GM12878 (cell line): ENCODE measurements around the gene KRTAP10-11. TPM values are rescaled to one million over a fixed set of nuclear protein-coding genes. Genes with fewer than 3 reads are reported as not detected.

Experiments used
- ATAC-seq: fragments of 200-7000 bp; cut with Tn5 transposase; 3 replicates; pipeline ENCODE4 v1.9.1; 2020; ENCODE audit warnings: mild to moderate bottlenecking, moderate library complexity
- BruUV-seq: library from RNA; stranded (reverse); fragments of 400-500 nt; replicated peaks from 2 replicates; lab custom pipeline; 2021; lab: Mats Ljungman, UMichigan
- CTCF ChIA-PET: fragments of 300-600 bp; sonication (Branson Sonifier 250); formaldehyde crosslinking; extraction: SDS; loops from one replicate; lab custom pipeline; 2021; ENCODE audit warnings: inconsistent platforms; lab: Yijun Ruan, JAX
- POLR2A ChIA-PET: fragments of 350-600 bp; formaldehyde crosslinking; extraction: SDS; loops from one replicate; lab custom pipeline; 2021; ENCODE audit warnings: inconsistent platforms; lab: Charles Lee
- RAD21 ChIA-PET: fragments of 300-600 bp; sonication (Branson Sonifier 250); formaldehyde crosslinking; loops from one replicate; lab custom pipeline; 2023; ENCODE audit warnings: antibody characterized with exemption; ENCODE audit not compliant: unreplicated experiment; lab: Charles Lee
- SMC1A ChIA-PET: fragments of 300-600 bp; sonication (Branson Sonifier 250); formaldehyde crosslinking; loops from one replicate; lab custom pipeline; 2023; ENCODE audit not compliant: unreplicated experiment, uncharacterized antibody; lab: Charles Lee
- DNase-seq: peaks from one replicate; pipeline ENCODE4 v3.0.0-alpha.2; 2011; ENCODE audit warnings: low read depth, low spot score
- FAIRE-seq: peaks from 3 replicates; lab custom pipeline; 2011; peaks lifted over from hg19 to GRCh38; lab: Jason Lieb, UNC
- H2AFZ ChIP-seq: 2 replicates; pipeline ENCODE4 v1.6.0; 2011; ENCODE audit warnings: low read depth, low read length, control low read depth; ENCODE audit not compliant: control insufficient read depth
- H3K27ac ChIP-seq: 2 replicates; pipeline ENCODE4 v1.5.1; 2011; ENCODE audit warnings: control low read depth; ENCODE audit not compliant: control insufficient read depth, insufficient read depth
- H3K27me3 ChIP-seq, 2 experiments: replicated peaks in 1 of 2; 2 replicates each; pipeline versions ENCODE4 v1.6.0 to v1.6.1; 2011; ENCODE audit warnings: low read length in 1 of 2; ENCODE audit not compliant: control insufficient read depth in 2 of 2, insufficient read depth in 2 of 2
- H3K36me3 ChIP-seq, 2 experiments: 2 replicates each; pipeline ENCODE4 v1.5.1; 2011; ENCODE audit warnings: low read length in 1 of 2; ENCODE audit not compliant: control insufficient read depth in 2 of 2, insufficient read depth in 2 of 2
- H3K4me1 ChIP-seq: 2 replicates; pipeline ENCODE4 v1.6.1; 2011; ENCODE audit warnings: mild to moderate bottlenecking, low read length, moderate library complexity, mixed read lengths; ENCODE audit not compliant: control insufficient read depth, insufficient read depth
- H3K4me2 ChIP-seq: 2 replicates; pipeline ENCODE4 v1.6.0; 2011; ENCODE audit warnings: control low read depth; ENCODE audit not compliant: control insufficient read depth, insufficient read depth
- H3K4me3 ChIP-seq: fragments of 200-600 bp; sonication (generic); 2 replicates; pipeline ENCODE4 v1.5.1; 2016
- H3K79me2 ChIP-seq: 2 replicates; pipeline ENCODE4 v1.6.0; 2011; ENCODE audit warnings: low read length; ENCODE audit not compliant: control insufficient read depth, insufficient read depth
- H3K9ac ChIP-seq: 2 replicates; pipeline ENCODE4 v1.8.0; 2011; ENCODE audit warnings: low read length, control low read depth, mixed read lengths; ENCODE audit not compliant: control insufficient read depth, insufficient read depth
- H3K9me3 ChIP-seq: replicated peaks from 3 replicates; pipeline ENCODE4 v1.5.1; 2011; ENCODE audit warnings: mild to moderate bottlenecking, low read length; ENCODE audit not compliant: control insufficient read depth, insufficient read depth
- H4K20me1 ChIP-seq: 2 replicates; pipeline ENCODE4 v1.6.0; 2011; ENCODE audit not compliant: control insufficient read depth, insufficient read depth
- FOS ChIP-seq: IDR thresholded peaks from 3 replicates; pipeline ENCODE4 v1.6.1; 2011; ENCODE audit warnings: borderline replicate concordance; ENCODE audit not compliant: insufficient read length; ENCODE audit errors: extremely low read depth
- IKZF1 ChIP-seq: fragments of 450-650 bp; conservative IDR thresholded peaks from 2 replicates; pipeline ENCODE4 v1.6.1; 2017; ENCODE audit warnings: antibody characterized with exemption, mild to moderate bottlenecking
- IRF4 ChIP-seq: IDR thresholded peaks from 2 replicates; pipeline ENCODE4 v1.6.1; 2011; ENCODE audit warnings: low read depth, low read length
- PBX3 ChIP-seq: IDR thresholded peaks from 2 replicates; pipeline ENCODE4 v1.6.1; 2011; ENCODE audit warnings: mild to moderate bottlenecking, low read depth, low read length, moderate library complexity; ENCODE audit not compliant: insufficient replicate concordance
- RAD21 ChIP-seq: IDR thresholded peaks from 2 replicates; pipeline ENCODE4 v1.6.1; 2011; ENCODE audit warnings: mild to moderate bottlenecking, low read depth, low read length, moderate library complexity; ENCODE audit not compliant: insufficient read depth
- RAD51 ChIP-seq: fragments of 450-650 bp; IDR thresholded peaks from 2 replicates; pipeline ENCODE4 v1.6.1; 2016; ENCODE audit warnings: moderate library complexity, mild to moderate bottlenecking, inconsistent platforms
- SMAD1 ChIP-seq: fragments of 450-650 bp; IDR thresholded peaks from 2 replicates; pipeline ENCODE4 v1.6.1; 2018; ENCODE audit warnings: mild to moderate bottlenecking, low read depth; ENCODE audit not compliant: partially characterized antibody
- SPI1 ChIP-seq: IDR thresholded peaks from 2 replicates; pipeline ENCODE4 v1.6.1; 2011; ENCODE audit warnings: low read depth, mild to moderate bottlenecking, low read length, moderate library complexity, borderline replicate concordance; ENCODE audit not compliant: insufficient read depth
- WGBS: methylation state at CpG from one replicate; pipeline ENCODE4 v1.1.6; 2016; ENCODE audit warnings: low lambda C conversion rate; ENCODE audit not compliant: insufficient replicate concordance, insufficient coverage; ENCODE audit errors: missing lambda C conversion rate; 5-methylcytosine and 5-hydroxymethylcytosine counted together
- in situ Hi-C: fragments of 300-500 bp; cut with MboI; formaldehyde crosslinking; loops from 9 replicates; pipeline ENCODE4 v1.14.3; 2018; ENCODE audit warnings: mixed read lengths
- intact Hi-C: fragments of 100-400 bp; cut with micrococcal nuclease; formaldehyde crosslinking; loops from one replicate; pipeline ENCODE4 v1.14.2; 2022; ENCODE audit not compliant: unreplicated experiment
- polyA plus RNA-seq, 11 experiments: library from polyadenylated mRNA; depleted of rRNA in 4 of 11; unstranded in 6 of 11; stranded (reverse) in 5 of 11; fragments of >200 nt; fragmentation: Nextera tagmentation in 4 of 11; fragmentation: Illumina TruSeq in 1 of 11; extraction: Ambion mirVana in 4 of 11; extraction: Trizol in 1 of 11; gene quantifications; 1 replicate in 1 of 11; 2 replicates in 10 of 11; pipeline versions ENCODE4 v1.2.1 to v1.2.3, GENCODE V29; 2011 to 2016; ENCODE audit warnings: inconsistent platforms in 2 of 11, missing spikeins in 2 of 11, low read depth in 1 of 11
- total RNA-seq, 4 experiments: library from RNA; depleted of rRNA in 3 of 4; stranded (reverse); fragments of >200 nt in 3 of 4; fragmentation: Illumina TruSeq in 1 of 4; extraction: Trizol in 1 of 4; gene quantifications; 2 replicates each; pipeline versions ENCODE4 v1.2.1 to v1.2.3, GENCODE V29; 2013 to 2021

Gene KRTAP10-11
- total and polyA plus RNA-seq, 10 of the 15 experiments (the other 5 are each of a cell fraction or from before 2014, with no cell fraction given) = not detected

- H2AFZ ChIP-seq = no peak overlapping the region
- RAD21 ChIA-PET = no interaction called here
- ATAC-seq = no peak
- no TSS peak for BruUV-seq
- DNase-seq = no peak
- SMC1A ChIA-PET = no interaction called here
- H3K27me3 ChIP-seq = 0 out of 4 replicates have a peak, but pooled peaks cover 0 to 3% of the 10 kb centered on the region in 2 experiments
- POLR2A ChIA-PET = no interaction called here
- H4K20me1 ChIP-seq = no peaks in the 10 kb centered on the region
- no peak overlapping the region for H3K4me2 ChIP-seq
- intact Hi-C loops = no loop called here
- no peak overlapping the region for H3K27ac ChIP-seq
- H3K4me1 ChIP-seq = no peaks in the 10 kb centered on the region
- no peak overlapping the region for H3K4me3 ChIP-seq
- H3K9me3 ChIP-seq = peaks cover 1% of the 10 kb centered on the region; the same call in 2 of the 3 replicates
- H3K36me3 ChIP-seq = no peaks in the 10 kb centered on the region
- 18% methylated on average over 2 of the region's 2 CpGs for WGBS
- no peak overlapping the region for H3K9ac ChIP-seq
- in situ Hi-C loops = no loop called here
- no peak for FAIRE-seq
- no peak for TF ChIP-seq SMAD1
- no peak for TF ChIP-seq FOS
- TF ChIP-seq PBX3 = no peak
- no peak for TF ChIP-seq RAD21
- CTCF ChIA-PET = no interaction called here
- H3K79me2 ChIP-seq = no peaks in the 10 kb centered on the region
Measured at GRCh38 chr21:44692798-44693512, 46.7 kb downstream of the KRTAP10-11 start.

- CTCF ChIA-PET = no interaction called here
- WGBS = 34% methylated on average over 11 of the region's 11 CpGs
- DNase-seq = no peak
- BruUV-seq = no TSS peak
- in situ Hi-C loops = no loop called here
- Histone ChIP-seq H3K27me3 (peaks cover 0 to 3% of the 10 kb centered on the region in 2 experiments; a peak in 2 of 4 replicates), H3K9ac (no peak overlapping the region), H4K20me1 (no peaks in the 10 kb centered on the region), H3K27ac (no peak overlapping the region), H3K4me3 (no peak overlapping the region), H3K36me3 (no peaks in the 10 kb centered on the region)
- intact Hi-C loops = no loop called here
- ATAC-seq = no peak
- no peak for FAIRE-seq
- RAD21 ChIA-PET = no interaction called here
- TF ChIP-seq IKZF1 (no peak), SPI1 (no peak), IRF4 (no peak), RAD51 (no peak)
- TF ChIP-seq, all 136 proteins: peak for 0
- SMC1A ChIA-PET = no interaction called here
- Histone ChIP-seq H2AFZ (no peak overlapping the region), H3K9me3 (peaks cover 1% of the 10 kb centered on the region; the same call in 2 of the 3 replicates), H3K4me2 (no peak overlapping the region), H3K4me1 (no peaks in the 10 kb centered on the region), H3K79me2 (no peaks in the 10 kb centered on the region)
- POLR2A ChIA-PET = no interaction called here
Measured at GRCh38 chr21:44694776-44695175, 48.6 kb downstream of the KRTAP10-11 start.
